NCI-H146 (cell line): Measurements from ENCODE around the gene ZNF678.
"Not testable (repeated sequence)": the region's sequence is repeated elsewhere in the genome, so short reads cannot be mapped to it uniquely, and the experiment has no call there.

Source experiments
- DNase-seq: peaks from one replicate; lab custom pipeline; 2025; lab: John Stamatoyannopoulos, UW

ZNF678 gene

GRCh38 chr1:227604446-227604845 lies 41.1 kb downstream of the ZNF678 start:
- DNase-seq: no peak

- DNase-seq: not testable (repeated sequence)
Measured at GRCh38 chr1:227606271-227606670, 42.9 kb downstream of the ZNF678 start.

- no peak for DNase-seq
Measured at GRCh38 chr1:227607336-227607898, 44.1 kb downstream of the ZNF678 start.

DNA sequence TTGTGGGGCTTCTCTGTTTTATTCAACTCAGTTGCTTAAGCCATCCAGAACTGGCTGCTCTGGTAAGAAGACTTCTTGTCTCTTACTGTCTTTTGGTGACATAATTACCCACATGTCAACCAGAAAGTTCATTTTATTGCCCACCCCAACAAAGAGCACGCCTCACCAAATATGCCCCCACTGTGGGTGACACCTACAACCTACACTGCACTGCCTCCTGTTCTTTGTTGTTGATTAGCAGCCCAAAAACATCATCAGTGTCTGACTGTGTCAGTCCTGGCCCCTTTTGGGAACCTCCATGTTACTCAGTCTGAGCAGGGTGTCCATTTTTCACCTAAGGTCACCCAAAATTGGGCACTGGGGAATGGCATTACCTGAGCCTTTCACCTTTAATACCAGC lies 49.3 kb downstream of the ZNF678 start:
- no peak for DNase-seq

DNA sequence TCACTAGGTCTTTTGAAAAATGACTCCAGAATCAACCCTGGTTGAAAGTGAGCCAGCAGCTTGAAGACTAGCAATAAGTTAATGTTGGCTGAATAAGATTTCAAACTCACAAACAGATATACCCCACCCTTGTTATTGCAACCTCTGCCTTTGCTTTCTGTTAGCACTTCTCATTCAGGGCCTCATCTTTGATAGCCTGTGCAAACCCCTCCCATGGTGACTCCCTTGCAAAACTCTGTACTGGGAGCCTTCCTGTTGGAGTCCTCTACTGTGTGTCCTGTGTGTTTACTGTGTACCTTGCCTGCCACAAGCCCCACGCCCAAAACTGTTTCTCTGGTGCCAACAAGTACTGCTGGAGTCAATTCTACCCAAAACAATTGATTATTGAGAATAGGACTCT lies 50.2 kb downstream of the ZNF678 start:
- DNase-seq: no peak

DNA sequence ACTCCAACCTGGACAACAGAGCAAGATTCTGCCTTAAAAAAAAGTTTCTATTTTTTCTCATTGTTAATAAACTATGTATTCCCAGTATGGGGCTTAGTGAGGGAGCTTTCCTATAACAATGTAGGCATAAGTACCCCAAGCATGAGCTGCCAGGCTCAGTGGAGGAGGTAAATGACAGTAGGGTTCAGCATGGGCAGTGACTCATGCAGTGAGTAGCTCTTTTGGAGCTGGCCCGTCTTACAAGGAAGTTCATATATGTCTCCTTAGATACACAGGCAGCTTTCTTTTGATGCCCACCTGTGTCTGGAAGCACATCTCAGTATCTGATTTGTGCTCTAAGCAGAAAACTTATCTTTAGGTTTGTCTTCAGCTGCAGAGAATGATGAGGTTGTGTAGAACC lies 57.9 kb downstream of the ZNF678 start:
- DNase-seq: no peak

DNA sequence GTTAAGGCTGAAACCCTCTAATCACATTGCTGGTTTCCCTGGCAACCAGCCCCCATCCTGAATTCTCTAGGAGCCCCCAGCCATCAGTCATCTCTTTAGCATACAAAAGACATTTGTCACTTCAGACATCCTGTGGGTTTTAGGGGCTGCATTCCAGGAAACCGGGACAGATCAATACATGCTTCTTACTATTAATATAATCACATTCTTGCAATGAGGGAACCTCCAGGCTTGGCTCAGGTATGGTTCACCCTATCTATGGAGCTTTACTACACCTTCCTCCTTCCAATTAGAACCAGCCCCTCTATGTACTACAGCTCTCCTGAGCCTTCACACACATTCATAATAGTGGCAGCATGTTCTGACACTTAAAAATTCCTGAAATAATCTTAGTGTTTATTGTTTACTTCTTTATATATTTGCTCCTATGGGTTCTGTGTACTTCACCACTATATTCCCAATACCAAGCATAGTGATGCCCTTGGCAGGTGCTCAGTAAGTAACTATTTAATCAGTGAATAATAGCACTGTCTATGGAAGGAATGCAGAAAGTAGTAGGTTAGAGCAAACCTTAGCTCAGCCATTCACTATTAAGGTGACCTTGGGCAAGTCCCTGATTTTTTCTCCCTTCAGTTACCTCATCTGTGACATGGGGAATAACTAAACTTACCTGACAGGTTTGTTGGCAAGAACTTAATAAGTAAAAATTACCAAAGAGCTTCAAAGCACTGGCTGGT lies 59.6 kb downstream of the ZNF678 start:
- DNase-seq: no peak

DNA sequence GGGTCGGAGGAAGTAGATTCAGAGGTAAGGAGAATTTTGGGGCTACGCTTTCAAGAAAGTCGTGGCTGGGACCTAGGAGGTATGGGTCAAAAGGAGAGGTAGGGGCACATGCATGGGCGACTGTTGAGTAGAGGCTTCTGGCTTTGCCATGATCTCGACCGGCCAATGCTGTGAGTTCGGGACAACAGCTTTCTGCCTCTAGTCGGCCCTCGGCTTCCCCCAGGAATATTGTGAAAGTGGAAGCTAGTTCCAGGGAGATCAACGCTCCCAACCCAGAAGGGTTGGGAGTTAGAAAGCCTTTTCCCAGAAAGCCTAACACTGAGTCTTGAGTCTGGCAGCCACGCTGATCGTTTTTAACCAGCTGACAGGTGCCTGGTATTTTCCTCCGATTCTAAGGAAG lies 69.0 kb downstream of the ZNF678 start:
- no peak for DNase-seq

GRCh38 chr1:227635596-227635995 lies 72.2 kb downstream of the ZNF678 start:
- no peak for DNase-seq

DNA sequence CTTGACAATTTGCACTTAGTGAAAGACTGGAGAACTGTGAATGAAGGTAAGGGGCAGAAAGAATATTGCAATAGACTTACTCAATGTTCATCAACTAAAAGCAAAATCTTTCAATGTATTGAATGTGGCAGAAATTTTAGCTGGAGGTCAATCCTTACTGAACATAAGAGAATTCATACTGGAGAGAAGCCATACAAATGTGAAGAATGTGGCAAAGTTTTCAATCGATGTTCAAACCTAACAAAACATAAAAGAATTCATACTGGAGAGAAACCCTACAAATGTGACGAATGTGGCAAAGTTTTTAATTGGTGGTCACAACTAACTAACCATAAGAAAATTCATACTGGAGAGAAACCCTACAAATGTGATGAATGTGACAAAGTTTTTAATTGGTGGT lies 91.1 kb downstream of the ZNF678 start:
- DNase-seq: no peak

DNA sequence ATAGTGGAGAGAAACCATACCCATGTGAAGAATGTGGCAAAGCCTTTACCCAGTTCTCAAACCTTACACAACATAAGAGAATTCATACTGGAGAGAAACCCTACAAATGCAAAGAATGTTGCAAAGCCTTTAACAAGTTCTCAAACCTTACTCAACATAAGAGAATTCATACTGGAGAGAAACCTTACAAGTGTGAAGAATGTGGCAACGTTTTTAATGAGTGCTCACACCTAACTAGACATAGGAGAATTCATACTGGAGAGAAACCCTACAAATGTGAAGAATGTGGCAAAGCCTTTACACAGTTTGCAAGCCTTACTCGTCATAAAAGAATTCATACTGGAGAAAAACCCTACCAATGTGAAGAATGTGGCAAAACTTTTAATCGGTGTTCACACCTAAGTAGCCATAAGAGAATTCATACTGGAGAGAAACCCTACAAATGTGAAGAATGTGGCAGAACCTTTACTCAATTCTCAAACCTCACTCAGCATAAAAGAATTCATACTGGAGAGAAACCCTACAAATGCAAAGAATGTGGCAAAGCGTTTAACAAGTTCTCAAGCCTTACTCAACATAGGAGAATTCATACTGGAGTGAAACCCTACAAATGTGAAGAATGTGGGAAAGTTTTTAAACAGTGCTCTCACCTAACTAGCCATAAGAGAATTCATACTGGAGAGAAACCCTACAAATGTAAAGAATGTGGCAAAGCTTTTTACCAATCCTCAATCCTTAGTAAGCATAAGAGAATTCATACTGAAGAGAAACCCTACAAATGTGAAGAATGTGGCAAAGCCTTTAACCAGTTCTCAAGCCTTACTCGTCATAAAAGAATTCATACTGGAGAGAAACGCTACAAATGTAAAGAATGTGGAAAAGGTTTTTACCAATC lies 91.7 kb downstream of the ZNF678 start:
- DNase-seq: no peak

GRCh38 chr1:227661495-227661894 lies 98.1 kb downstream of the ZNF678 start:
- no peak for DNase-seq

DNA sequence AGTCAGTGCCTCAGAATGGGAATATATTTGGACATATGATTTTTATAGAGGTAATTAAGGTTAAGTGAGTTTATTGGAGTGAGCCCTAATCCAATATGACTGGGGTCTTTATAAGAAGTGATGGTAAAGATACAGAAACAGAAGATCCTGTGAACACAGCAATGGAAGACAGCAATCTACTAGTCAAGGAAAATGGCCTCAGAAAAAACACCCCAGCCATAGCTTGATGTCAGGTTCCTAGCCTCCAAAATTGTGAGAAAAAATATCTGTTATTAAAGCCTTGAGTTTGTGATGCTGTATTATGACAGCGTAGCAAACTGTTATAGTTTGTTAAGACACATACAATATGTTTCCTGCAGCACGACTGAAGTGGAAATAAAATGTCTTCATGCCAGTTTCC lies 99.6 kb downstream of the ZNF678 start:
- no peak for DNase-seq

GRCh38 chr1:227666286-227666685 lies 102.9 kb downstream of the ZNF678 start:
- no peak for DNase-seq

DNA sequence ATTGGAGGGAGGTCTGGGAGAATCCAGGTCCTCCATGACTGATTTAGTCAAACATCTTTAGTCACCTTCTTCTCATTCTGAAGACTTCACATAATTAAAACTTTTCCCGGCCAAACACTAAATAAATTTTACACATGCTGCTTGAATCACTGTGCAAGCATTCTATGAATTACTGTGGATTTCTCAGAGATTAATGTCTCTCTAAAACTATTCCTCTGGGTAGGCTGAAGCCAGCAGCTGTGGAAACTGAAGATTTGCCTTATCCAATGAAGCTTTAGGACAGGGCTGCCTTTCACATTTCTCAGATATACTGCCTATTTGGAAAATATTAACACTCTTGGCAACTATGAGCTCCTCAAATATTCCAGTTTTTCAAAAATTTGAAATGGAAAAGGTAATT lies 110.1 kb downstream of the ZNF678 start:
- DNase-seq: no peak

DNA sequence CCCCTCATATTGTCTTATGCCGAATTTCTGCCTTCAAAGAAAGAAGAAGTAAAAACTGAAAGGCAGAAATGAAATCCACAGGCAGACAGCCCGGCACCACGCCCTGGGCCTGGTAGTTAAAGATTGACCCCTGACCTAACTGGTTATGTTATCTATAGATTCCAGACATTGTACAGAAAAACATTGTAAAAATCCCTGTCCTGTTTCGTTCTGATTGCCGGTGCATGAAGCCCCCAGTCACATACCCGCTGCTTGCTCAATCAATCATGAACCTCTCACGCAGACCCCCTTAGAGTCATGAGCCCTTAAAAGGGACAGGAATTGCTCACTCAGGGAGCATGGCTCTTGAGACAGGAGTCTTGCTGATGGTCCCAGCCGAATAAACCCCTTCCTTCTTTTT lies 122.5 kb downstream of the ZNF678 start:
- DNase-seq: no peak

DNA sequence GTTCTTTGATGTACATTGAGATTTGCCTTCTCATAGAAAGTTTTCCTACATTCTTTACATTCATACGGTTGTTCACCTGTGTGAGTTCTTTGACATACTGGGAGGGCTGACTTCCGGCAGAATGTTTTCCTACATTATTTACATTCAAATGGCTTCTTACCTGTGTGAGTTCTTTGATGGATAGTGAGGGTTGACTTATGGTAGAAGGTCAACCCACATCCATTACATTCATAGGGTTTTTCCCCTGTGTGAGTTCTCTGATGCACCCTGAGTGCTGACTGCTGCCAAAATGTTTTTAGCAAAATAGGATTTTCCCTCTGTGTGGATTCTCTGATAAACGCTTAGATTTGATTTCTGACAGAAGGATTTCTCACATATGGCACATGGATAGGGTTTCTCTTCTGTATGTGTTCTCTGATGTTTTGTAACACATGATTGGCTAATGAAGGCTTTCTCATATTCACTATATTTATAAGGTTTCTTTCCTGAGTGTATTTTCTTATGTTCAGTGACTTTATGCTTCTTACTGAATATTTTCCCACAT lies 134.0 kb downstream of the ZNF678 start:
- DNase-seq: no peak

DNA sequence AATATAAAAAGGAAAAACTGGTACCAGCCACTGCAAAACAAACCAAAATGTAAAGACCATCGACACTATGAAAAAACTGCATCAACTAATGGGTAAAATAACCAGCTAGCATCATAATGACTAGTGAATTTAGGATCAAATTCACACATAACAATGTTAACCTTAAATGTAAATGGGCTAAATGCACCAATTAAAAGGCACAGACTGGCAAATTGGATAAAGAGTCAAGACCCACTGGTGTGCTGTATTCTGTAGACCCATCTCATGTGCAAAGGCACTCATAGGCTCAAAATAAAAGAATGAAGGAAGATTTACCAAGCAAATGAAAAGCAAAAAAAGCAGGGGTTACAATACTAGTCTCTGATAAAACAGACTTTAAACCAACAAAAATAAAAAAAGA lies 138.3 kb downstream of the ZNF678 start:
- not testable (repeated sequence) for DNase-seq

DNA sequence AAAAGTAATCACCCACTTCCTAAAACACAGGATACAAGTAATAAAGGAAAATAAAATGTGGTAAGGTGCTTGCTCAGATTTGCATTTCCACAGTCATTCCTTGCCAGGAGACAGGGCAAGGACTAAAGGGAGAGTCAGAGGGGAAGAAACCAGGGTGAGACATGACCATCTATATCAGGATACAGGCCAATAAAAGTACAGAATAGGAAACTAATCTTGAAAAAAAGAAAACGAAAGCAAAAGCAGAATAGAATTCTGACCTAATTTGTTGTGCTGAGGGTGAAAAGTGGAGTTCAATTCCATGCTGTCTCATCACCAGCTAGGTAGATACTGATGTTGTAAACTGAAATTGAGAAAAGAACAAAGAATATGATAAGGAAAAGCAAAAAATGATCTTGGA lies 144.5 kb downstream of the ZNF678 start:
- no peak for DNase-seq

DNA sequence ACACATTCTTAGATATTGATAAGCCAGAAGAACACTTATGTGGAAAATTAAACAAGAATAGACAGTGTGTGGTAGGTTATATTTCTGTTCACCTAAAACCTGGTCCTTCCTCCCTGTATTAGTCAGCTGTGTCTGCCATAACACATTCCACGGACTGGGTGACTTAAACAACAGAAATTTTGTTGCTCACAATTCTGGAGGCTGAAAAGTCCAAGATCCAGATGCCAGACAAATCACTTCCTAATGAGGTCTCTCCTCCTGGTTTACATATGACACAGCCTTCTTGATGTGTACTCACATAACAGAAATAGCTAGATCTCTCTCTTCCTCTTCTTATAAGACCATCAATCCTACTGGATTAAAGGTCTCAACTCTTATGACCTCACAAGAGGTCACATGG lies 146.1 kb downstream of the ZNF678 start:
- DNase-seq: no peak

DNA sequence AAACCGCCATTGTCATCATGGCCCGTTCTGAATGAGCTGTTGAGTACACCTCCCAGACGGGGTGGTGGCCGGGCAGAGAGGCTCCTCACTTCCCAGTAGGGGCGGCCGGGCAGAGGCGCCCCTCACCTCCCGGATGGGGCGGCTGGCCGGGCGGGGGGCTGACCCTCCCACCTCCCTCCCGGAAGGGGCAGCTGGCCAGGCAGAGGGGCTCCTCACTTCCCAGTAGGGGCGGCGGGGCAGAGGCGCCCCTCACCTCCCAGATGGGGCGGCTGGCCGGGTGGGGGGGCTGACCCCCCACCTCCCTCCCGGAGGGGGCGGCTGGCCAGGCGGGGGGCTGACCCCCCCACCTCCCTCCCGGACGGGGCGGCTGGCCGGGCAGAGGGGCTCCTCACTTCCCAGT lies 147.1 kb downstream of the ZNF678 start:
- DNase-seq: not testable (repeated sequence)

DNA sequence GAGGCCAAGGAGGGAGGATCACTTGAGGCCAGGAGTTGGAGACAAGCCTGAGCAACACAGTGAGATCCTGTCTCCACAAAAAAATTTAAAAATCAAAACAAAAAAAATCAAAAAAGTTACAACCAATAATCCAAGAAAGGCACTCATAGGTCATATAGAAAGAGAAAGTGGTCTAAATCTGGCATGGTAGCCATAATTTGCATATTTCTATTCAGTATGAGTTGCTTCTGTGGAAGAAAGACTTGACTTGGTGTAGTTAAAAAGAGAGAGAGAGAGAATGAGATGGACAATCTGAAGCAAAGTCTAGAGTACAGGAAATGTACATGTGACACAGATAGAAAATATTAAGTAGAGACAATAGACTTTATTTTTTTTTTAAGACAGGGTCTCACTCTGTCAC lies 149.3 kb downstream of the ZNF678 start:
- DNase-seq: no peak

GRCh38 chr1:227718932-227719331 lies 155.6 kb downstream of the ZNF678 start:
- DNase-seq: no peak
